Fibroblast of skin of left biceps (primary cell): ENCODE results near the gene PGAP2.

Experiments used
- DNase-seq, 2 experiments: peaks; one replicate each; pipeline ENCODE4 v3.0.0-alpha.2; 2013; ENCODE audit warnings: low read depth in 2 of 2

Gene PGAP2

DNA sequence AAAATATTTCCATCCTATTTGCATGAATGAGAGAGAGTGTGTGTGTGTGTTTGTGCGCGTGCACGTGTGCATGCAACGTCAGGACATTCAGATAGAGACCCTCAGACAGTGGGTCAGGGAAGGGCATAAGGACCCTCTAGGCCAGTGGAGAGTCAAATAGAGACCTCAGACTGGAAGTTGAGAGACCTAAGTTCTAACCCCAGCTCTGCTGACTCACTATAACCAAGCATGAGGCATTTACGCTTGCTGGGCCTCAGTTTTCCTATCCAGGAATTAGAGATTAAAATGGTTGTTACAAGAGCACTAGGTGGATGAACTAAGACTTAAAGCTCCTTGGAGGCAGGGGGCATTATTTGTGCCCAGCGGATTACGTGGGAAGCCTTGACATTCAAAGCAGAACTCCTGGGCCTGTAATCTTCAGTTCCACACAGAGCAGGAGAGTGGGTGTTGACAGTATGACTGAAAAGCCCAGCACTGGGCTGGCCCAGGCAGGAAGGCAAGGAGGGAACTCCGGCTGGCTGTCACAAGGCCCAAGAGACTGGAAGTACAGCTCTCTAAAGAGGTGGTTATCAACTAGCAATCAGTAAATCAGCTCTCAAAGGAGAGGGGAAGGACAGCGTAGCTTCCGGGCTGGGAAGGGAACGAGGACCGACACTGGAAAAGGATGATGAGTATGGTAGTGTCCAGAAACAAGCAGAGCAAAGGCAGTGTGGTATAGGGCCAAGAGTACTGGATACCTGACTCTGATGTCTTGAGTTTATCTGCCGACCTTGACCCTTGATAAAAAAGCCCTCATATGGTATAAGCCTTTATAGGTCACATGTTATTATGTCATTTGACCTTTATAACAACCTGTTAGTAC, 23.2 kb downstream of the PGAP2 start:
- no peak for DNase-seq

DNA sequence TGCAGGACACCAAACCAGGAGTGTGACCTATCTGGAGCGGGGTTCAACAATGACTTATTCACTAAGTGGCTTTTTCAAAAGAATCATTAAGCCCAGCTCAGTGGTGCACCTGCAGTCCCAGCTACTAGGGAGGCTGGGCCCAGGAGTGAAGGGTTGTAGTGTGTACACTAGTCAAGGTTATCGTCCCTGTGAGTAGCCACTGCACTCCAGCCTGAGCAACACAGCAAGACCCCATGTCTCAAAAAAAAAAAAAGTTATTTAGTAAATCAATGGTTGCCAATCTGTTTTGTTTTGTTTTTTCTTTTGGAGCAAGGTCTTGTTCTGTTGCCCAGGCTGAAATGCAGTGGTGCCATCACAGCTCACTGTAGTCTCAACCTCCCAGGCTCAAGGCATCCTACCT, 24.5 kb downstream of the PGAP2 start:
- DNase-seq = no peak

DNA sequence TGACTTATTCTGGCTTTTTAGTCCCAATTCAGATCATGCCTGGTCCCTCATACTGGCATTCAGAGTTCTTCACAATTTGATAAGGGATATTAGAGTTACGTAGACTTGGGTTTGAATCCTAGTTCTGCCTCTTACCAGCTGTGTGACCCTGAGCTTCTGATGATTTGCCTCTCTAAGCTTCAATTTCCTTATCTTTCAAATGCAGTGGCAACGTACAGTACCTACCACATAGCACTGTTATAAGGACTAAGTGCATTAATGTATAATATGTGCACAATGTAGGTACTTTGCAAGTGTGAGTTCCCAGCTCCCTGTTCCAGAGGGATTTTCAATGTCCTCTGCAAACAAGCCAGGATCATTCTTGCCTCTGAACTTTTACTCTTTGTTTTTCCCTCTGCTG, 25.1 kb downstream of the PGAP2 start:
- DNase-seq = no peak

DNA sequence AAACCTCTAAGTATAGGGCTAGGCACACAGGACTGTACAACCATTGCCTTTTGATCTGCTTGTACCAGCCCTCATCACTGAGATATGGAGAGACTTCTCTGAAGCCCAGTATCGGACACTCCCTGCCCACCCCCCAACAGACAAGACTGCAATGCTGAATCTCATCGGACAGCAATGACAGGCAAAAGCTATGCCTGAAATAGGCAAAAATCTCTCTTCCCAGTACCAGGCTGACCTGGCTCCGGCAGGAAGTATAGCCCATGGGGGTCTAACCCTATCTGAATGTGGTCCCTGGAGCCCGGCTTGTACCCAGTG, 25.9 kb downstream of the PGAP2 start:
- DNase-seq = no peak

DNA sequence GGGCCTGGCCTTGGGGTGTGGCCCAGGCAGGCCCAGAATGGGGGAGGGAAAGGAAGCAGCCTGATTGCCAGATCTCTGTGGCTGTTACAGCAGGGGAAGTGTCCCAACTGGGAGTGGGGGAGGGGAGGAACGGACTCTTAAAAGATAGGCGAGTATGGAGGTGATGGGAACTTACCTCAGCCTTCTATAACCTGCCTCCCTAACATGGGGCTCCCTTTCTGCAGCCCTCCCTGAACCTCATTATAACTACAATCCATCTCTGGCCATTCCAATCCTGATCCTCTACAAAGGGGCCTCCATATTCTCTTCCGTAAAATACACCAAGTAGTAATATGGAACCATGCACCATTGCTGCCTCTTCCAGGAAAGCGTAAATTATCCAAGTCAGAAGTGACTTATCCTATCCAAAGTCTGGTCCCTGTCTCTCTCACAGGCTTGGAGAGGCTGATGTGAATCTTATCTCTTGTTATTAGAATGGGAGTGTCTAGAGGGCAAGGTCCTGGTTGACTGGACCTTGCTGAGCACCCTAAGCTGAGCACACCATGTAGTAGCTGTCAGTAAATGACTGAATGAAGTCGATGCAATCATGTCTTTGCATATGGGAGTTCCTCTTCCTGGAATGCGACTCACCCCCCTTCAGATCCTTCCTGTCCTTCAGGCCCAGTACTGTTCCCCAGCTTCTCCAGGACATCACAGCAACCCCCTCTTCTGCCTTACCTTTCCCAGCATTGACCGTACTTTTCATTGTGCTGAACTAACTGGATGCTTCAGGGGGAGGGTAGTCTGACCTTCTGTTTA, 26.5 kb downstream of the PGAP2 start:
- DNase-seq = no peak

DNA sequence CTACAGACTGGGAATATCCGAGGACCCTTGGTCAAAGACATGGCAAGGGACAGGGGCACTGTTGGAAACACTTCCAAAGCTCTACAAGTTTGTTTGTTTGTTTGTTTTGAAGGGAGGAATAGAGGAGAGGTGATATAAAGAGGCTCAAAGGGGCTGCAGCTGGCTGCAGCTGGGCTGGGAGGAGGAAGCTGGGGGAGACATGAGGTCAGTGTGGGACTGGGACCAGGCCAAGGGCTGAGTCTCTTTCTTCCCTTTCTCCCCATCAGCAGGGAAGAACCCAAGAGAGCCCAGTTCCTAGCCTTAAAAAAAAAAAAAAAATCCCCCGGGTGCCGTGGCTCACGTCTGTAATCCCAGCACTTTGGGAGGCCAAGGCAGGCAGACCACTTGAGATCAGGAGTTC, 27.4 kb downstream of the PGAP2 start:
- DNase-seq = no peak

DNA sequence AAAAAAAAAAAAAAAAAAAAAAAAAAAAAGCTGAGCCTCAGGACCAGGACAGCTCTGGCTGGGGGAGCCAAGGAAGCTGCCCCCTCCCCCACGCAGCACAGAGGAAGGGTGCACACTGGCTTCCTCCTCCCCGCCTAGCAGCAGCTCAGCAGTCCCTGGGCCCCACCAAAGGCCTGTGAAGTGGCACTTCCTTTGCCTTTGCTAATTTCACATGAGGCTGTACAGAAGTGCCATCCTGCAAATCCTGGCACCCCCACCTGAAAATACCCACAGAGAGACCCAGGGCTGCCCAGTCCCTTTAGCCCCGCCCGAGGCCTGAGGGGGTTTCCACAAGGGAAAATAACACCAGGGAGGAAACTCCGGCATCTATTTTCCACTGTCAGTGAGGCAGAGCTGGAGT, 28.5 kb downstream of the PGAP2 start:
- DNase-seq = no peak

DNA sequence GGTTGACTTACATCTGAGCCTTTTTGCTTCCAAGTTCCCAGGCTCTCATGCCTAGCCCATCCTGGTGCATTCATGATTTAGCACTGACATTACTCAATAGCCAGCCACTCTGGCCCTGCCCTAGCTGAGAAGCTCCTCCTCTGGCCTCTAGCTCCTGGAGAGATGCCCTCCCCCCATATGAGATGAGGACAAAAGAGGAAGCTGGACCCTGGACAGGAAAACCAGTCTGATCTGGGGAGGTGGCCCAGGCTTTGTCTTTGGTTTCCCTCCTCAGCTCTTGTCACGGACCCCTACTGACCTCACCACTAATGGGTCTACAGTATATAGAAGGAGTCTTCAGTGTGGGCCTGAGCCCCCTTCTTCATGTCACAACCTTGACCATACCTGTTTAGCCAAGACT, 29.4 kb downstream of the PGAP2 start:
- no peak for DNase-seq

DNA sequence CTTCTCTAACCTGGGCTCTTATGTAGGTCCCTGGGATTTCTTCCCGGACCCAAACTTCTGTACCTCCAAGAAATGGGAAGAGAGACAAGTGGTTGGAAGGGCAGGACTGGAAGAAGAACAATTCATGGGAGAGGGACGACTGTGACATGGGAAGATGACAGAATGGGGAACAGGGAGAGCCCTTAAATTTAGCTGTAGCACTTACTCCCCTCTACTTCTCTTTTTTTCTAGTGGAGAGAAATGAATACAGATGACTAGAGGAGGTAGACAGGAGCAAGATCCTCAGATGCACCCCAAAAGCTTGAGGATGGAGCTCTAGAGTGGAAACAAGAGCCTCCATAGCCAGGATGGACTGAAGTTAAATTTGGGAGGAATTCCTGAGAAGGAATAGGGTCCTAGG, 30.1 kb downstream of the PGAP2 start:
- DNase-seq = no peak

DNA sequence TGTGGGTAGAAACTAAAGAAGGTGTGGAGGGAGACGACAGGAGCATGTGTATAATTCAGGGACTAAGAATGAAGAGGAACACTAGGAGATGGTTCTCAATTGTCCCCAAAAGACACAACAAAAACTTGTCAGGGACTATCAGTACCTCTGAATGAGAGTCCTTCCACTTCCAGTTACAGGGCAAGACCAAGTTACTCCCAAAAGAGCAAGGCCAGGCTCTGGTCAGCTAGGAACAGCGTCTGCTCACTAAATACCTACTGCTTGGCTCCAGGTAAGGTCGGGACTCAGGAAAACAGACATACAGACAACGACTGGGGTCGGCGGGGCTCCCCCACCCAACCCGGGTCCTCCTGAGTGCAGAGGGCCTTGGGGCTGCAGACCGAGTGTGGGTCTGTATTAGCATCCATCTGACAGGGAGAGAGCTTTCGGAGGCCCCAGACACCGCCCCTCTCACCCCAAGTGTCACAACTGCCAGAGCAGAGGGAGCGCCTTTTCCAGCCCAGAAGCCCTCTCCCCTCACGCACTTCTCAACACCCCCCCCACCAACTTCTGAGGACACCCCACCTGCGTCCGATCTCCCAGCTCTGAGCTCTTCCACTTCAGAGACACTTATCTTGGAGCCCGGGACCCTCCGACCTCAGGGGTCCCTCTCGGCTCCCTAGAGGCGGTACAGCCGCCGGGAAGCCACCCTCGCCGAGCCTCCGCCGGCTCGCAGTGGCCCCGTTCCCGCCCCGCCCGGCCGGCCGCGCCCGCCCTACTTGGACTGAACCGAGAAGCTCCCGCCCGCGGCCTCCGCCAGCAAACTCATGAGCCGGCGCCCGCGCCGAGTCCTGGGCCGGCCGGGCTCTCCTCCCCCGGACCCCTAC, 31.9 kb downstream of the PGAP2 start:
- no peak for DNase-seq

DNA sequence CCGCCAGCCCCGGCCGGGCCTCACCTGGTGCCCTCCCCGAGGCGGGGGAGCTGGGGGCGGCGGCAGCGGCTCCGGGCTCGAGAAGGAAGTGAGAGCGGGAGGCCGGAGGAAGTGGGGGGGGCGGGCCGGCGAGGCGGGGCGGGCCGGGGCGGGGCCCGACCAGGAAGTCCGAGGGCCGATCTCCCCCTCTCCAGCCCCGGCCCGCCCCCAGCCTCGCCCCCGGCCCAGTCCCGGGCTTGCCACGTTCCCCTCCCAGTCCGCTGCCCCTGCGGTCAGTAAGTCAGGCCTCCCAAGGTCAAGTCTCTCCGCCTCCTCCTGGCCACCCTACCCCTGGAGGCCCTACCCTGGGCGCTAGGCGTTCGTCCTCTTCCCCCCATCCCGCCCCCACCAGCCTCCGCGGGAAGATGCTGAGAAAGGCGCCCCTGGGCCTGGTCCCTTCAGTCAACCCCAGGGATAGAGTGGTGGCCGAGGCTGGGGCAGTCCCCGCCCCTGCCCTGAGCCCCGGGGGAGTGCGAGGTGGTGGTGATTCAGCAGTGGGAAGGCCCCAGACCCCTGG, 32.6 kb downstream of the PGAP2 start, which contains the start of gene RHOG:
Gene RHOG, minus strand, starts transcription at position 90 of the 556 bp plus-strand sequence. CDS start 12,821 bp downstream, outside the sequence.
- no peak for DNase-seq

DNA sequence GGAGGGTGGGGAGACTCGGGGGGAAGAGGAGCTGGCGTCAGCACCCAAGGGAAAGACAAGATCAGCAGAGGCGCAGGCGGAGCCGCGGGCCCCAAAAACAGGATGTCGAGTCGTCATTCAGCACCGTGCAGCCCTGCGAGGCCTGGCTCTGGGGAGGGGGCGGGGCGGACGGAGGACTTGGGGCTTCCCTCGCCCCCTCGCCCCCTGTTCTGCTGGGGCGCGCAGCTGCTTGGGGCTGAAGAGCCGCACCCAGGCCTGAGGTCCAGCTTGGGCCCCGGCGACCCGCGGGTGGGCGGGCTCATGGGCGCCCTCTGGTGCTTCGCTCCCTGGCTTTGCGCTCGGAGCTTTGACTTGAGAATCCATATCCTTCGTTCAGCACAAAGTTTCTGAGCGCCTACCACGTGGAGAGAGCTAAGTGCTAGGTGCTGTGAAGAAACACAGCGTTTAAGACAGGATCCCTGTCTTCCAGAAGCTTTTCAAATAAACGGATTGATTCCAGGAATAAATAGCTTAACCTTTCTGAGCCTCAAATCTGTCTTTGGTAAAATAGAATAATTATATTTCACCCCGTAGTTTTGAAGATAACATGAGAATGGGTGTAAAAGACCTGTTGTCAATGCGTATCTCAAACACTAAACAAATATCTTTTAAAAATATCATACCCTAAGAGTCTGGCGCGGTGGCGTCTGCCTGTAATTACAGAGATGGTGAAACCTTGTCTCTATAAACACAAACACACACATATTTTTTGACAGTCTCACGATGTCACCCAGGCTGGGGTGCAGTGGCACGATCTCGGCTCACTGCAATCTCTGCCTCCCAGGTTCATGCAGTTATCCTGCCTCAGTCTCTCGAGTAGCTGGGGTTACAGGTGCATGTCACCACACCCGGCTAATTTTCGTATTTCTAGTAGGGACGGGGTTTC, 33.3 kb downstream of the PGAP2 start:
- peak; percentile 48 to 58 for DNase-seq

DNA sequence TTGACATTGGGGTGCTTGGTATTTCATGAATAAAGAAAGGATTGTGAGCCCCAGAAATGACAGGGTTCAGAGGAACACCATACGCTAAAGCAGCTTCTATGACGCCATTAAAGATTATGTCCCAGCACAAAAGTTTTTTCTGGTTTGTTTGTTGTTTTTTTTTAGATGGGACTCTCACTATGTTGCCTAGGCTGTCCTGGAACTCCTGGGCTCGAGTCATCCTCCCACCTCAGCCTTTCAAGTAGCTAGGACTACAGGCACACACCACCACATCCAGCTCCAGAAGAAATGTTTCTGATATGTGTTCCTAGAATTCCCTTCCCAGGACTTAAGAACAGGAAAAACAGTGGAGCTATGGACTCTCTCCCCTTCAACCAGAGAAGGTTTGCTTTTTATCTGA, 35.0 kb downstream of the PGAP2 start:
- no peak for DNase-seq

DNA sequence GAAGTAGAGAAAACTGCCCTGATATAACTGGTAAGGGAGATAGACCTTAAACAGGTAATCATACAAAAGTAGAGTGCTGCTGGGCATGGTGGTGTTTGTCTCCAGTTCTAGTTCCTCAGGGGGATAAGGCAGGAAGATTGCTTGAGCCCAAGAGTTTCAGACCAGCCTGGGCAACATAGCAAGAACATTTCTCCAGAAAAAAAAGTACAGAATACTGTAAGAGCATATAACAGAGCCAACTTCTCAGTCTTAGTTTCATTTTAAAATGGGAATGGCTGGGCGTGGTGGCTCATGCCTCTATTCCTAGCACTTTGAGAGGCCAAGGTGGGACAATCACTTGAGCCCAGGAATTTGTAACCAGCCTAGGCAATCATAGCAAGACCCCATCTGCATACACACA, 36.9 kb downstream of the PGAP2 start:
- no peak for DNase-seq

DNA sequence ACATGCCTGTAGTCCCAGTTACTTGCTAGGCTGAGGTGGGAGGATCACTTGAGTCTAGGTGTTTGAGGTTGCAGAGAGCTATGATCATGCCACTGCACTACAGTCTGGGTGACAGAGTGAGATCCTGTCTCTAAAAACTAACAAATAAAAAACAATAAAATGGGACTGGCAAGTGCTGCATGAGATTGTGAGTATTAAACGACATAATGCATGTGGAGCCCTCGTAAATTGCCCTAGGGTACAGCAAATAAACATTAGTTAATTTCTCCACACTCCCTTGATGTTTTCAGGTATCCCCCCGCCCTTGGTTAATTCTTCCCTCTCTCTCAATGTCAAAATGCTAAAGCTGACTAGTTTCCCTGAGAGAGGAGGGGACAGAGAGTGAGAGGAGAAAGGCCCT, 37.3 kb downstream of the PGAP2 start:
- no peak for DNase-seq

DNA sequence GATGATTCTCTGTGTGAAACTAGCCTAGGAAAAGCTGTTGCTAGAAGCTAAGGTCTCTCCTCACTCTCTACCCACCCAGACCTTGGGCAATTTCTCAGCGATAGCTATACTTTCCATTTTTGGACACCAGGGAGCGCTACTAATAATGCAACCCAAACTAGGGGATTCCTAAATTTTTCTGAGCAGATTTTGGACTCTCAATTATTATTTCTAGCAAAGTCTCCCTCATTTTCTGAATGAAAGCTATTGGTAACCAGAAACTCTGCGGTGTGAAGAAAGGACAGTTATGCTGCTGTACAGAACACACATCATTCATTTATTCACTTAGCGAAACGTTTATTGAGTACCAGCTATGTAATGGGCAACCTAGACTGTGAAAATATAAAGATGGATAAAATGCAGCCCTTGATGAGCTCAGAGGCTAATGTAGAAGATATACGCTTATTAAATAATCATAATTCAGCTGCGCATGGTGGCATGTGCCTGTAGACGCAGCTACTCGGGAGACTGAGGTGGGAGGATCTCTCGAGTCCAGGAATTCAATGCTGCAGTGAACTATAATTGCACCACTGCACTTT, 41.0 kb downstream of the PGAP2 start:
- DNase-seq = no peak

DNA sequence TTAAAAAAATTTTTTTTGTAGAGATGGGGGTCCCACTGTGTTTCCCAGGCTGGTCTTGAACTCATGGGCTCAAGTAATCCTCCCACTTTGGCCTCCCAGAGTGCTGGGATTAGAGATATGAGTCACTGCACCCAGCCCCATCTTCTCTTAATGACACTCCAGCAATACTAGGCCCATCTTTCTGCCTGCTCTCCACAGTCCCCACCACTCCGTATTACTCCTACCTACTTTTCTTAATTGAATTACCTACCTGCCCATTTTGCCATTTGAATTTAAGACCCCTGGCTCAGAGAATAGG, 45.1 kb downstream of the PGAP2 start:
- no peak for DNase-seq

DNA sequence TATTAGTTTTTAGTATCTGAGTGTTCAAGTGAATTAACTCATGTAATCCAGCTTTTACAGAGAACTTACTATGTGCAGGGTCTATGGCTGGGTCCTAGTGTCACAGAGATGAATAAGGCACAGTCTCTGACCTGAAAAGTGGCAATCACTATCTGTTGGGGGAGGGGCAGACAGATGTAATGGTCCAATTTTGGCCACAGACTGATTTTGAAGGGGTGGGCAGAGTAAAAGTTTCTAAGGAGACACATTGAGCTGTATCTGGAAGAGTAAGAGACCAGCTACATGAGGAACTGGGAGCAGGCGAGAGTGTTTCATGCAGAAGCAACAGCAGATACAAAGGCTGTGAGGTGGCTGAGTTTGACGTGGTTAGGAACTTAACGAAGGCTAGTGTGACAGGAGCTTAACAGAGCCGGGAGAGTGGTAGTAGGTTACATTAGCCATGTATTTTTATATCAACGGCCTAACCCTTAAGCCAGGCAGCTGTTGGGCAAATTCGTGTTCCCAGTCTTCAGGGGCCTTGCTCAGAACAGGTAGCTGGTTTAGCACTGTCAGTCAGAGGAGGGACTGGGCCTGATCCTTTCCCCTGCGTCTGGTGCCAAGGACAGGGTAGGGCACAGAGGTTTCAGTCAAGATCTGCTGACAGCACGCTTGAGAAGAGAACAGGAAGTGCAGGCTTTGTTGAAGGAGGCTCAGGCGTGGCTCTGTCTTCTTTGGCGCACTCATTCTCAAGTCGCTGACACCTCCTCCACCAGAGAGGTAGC, 45.7 kb downstream of the PGAP2 start:
- DNase-seq = no peak

DNA sequence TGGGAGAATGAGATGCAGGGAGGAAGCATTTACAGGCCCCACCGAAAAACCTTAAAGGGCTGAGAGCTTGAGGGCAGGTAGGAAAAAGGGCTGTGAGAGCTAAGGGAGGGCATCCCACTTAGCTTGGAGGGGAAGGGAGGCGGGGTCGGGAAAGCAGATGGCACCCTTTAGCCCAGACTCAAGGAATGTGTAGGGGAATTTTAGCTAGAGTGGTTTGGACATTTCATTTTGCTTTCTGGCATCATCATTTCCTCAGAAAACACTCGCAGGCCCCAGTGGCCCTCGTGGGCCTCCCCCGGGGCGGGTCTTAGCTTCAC, 46.3 kb downstream of the PGAP2 start:
- DNase-seq = no peak
